ENCODE results near the gene NR5A2.

The NR5A2 gene

DNA sequence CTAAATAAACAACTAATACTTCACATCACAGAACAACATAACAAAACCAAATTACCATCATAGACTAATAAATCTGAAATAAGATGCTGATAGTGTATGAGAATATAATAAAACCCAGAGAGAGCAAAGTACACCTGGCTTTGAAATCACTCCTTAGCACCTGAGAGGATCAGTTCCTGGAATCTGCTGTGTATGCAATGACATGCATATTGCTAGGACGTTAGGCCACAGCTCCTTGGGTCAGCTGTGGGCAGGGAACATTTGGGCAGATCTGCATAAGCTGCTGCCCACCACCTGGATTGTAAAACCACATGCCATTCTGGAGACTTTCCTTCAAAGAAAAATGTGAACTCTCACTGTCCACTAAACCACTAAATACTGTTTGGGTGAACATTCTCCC, 81.1 kb downstream of the NR5A2 start:
- no peak overlapping the region for H3K9ac ChIP-seq
- no peaks in the 10 kb centered on the region for H3K27me3 ChIP-seq
- no peaks in the 10 kb centered on the region for H3K9me3 ChIP-seq
- H3K4me3 ChIP-seq = no peak overlapping the region
- no peaks in the 10 kb centered on the region for H4K20me1 ChIP-seq
- H3K27ac ChIP-seq = no peak overlapping the region
- TF ChIP-seq Cebpa-rat (IDR thresholded peaks at IDR 0.05) = no peak
- no peaks in the 10 kb centered on the region for H3K36me3 ChIP-seq
- no peak overlapping the region for H3K4me2 ChIP-seq
- H3K4me1 ChIP-seq = peaks cover 7% of the 10 kb centered on the region; the same call in 1 of the 2 replicates

DNA sequence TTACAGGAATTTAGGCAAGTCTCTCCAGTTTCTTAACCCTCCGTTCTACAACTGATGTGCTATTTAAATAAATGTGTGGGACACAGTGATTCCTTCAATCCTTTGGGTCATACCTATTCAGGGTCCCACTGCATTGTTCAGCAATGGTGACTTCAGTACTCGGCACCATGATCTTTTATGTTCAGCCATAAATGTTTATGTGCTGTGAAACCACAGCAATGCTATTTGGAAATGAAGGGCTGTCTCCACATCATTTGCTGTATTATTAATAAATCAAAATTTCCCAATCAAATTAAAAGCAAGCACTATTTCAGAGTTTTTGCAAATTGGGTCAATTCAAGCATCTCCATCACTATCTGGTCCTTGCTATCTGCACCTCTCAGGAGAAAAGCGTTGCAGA, 84.8 kb downstream of the NR5A2 start:
- no peak for TF ChIP-seq Cebpa-rat (IDR thresholded peaks at IDR 0.05)

DNA sequence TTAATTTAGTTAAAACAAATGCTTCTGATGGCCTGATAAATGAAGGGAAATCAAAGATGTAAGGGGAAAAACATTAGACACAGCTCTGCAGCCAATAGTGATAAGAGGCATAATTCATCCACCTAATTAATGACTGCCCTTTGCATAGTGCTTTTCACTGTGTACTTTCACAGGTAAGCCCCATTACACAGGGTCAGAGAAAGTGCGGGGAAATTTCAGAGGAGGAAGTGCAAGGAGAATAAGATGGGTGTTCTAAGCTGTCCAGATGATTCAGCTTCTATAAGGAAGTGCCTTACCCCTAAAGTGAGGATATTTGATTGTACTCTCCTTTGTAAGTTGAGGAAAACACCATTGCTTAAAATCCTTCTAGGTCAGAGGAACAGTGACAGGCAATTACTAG, 88.0 kb downstream of the NR5A2 start:
- Histone ChIP-seq H3K27ac (no peak overlapping the region), H3K27me3 (no peaks in the 10 kb centered on the region), H3K9ac (no peak overlapping the region), H3K36me3 (no peaks in the 10 kb centered on the region), H3K4me2 (no peak overlapping the region), H3K9me3 (no peaks in the 10 kb centered on the region), H4K20me1 (no peaks in the 10 kb centered on the region), H3K4me1 (no peaks in the 10 kb centered on the region), H3K4me3 (no peak overlapping the region)
- TF ChIP-seq Cebpa-rat (IDR thresholded peaks at IDR 0.05) = no peak

More for the DNA sequence above, 84.8 kb downstream of the NR5A2 start:
- Histone ChIP-seq H3K4me3 (no peak overlapping the region), H3K27ac (no peak overlapping the region), H3K36me3 (no peaks in the 10 kb centered on the region), H4K20me1 (no peaks in the 10 kb centered on the region), H3K9ac (no peak overlapping the region), H3K27me3 (no peaks in the 10 kb centered on the region), H3K4me1 (peaks cover 7% of the 10 kb centered on the region; the same call in 1 of the 2 replicates), H3K9me3 (no peaks in the 10 kb centered on the region), H3K4me2 (no peak overlapping the region)

DNA sequence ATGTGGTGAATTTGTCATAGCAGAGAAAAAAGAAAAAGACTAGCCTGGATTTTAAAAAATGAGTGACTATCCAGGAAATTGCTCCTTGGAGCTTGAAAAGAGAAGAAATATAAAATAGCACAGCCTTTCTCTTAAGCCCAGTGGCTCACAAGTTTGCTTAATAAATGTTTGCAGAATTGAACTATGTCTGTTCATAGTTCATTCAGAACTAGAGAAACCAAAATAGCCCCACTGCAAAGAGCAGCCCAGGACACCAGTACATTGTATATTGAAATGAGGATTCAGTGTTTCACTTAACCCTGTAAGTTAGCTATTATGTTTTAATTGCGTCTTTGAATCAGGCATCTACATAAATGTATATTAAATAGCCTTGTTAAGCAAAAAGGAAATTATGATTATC, 88.8 kb downstream of the NR5A2 start:
- H3K4me3 ChIP-seq = no peak overlapping the region
- H3K27me3 ChIP-seq = no peaks in the 10 kb centered on the region
- H4K20me1 ChIP-seq = no peaks in the 10 kb centered on the region
- H3K4me1 ChIP-seq = no peaks in the 10 kb centered on the region
- H3K4me2 ChIP-seq = no peak overlapping the region
- H3K9me3 ChIP-seq = no peaks in the 10 kb centered on the region
- no peak overlapping the region for H3K9ac ChIP-seq
- TF ChIP-seq Cebpa-rat (IDR thresholded peaks at IDR 0.05) = no peak
- no peaks in the 10 kb centered on the region for H3K36me3 ChIP-seq
- no peak overlapping the region for H3K27ac ChIP-seq

DNA sequence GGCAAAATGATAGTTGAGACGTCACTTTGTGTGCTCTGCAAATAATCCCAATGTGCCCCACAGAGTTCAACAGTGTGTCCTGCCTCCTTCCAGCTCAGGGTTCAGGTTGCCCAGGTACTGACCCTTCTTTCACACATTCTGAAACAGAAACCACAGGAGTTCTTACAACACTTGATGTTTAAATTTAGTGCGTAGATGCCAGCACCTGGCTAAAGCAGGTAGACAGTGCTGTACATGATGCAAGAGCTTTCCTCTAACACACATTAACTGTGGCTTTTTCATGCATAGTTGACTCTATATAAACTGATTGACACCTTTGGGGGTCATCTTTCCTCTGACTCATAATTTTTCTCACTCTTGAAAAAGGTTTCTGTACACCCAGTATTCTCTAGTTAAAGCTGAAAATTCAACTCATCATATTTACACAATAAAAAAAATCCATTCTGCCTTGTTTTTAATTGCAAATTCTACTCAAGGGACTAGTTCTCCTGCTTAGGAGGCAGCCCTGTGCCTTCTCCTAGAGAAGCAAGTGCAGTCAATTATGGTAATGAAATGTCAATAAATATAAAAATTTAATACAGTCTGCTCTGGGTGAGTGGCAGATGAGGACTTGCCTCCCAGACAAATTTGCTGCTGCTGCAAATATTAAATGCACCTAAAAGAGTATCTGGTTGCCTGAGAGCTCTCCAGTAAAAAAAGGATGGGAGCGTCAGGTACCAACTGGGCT, 91.4 kb downstream of the NR5A2 start:
- Histone ChIP-seq H3K9me3 (no peaks in the 10 kb centered on the region), H3K4me1 (no peaks in the 10 kb centered on the region), H3K27me3 (no peaks in the 10 kb centered on the region), H3K27ac (no peak overlapping the region), H3K9ac (no peak overlapping the region), H3K36me3 (no peaks in the 10 kb centered on the region), H3K4me3 (no peak overlapping the region), H3K4me2 (no peak overlapping the region), H4K20me1 (no peaks in the 10 kb centered on the region)
- TF ChIP-seq Cebpa-rat (IDR thresholded peaks at IDR 0.05) = no peak

DNA sequence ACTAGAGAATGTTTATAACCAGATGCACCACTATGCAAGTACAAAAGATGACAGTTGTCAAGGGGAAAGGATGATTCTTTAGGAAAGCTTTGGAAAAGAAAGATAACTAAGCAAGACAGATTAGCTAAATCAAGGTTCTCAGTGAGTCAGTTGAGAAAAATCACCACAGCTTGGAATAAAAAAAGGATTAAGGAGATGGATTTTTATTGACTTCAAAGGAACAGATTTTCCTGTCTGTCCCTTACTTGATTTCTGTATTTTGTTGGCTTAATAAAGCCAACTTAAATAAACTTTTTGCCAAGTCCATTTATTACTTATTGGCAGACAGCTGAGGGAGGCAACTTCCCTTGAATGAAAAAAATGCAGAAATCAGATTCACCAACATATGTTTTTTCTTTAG, 93.9 kb downstream of the NR5A2 start:
- Histone ChIP-seq H3K4me3 (no peak overlapping the region), H3K9ac (no peak overlapping the region), H3K4me2 (no peak overlapping the region), H3K4me1 (no peaks in the 10 kb centered on the region), H3K36me3 (no peaks in the 10 kb centered on the region), H4K20me1 (no peaks in the 10 kb centered on the region), H3K27me3 (no peaks in the 10 kb centered on the region), H3K27ac (no peak overlapping the region), H3K9me3 (no peaks in the 10 kb centered on the region)
- TF ChIP-seq Cebpa-rat (IDR thresholded peaks at IDR 0.05) = no peak

DNA sequence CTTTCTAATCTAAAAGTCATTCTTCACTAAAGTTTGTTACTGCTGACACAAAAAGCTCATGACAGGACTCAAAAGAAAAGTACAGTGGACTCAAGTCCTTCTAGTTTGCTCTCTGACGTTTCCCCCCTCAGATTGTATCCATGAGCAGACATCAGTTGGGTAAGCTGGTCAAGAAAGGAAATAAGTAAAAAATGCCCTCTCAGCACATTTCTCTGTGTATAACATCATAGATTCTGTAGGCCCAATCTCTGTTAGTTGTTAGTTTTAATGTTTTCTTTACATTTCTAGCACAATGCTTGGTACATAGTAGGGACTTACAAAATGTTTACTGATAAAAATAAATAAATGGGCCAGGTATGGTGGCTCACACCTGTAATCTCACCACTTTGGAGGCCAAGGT, 96.8 kb downstream of the NR5A2 start:
- no peaks in the 10 kb centered on the region for H4K20me1 ChIP-seq
- no peak overlapping the region for H3K4me3 ChIP-seq
- H3K4me1 ChIP-seq = peaks cover 3% of the 10 kb centered on the region
- H3K9ac ChIP-seq = no peak overlapping the region
- H3K9me3 ChIP-seq = no peaks in the 10 kb centered on the region
- H3K4me2 ChIP-seq = no peak overlapping the region
- H3K27ac ChIP-seq = no peak overlapping the region
- TF ChIP-seq Cebpa-rat (IDR thresholded peaks at IDR 0.05) = no peak
- no peaks in the 10 kb centered on the region for H3K36me3 ChIP-seq
- no peaks in the 10 kb centered on the region for H3K27me3 ChIP-seq

DNA sequence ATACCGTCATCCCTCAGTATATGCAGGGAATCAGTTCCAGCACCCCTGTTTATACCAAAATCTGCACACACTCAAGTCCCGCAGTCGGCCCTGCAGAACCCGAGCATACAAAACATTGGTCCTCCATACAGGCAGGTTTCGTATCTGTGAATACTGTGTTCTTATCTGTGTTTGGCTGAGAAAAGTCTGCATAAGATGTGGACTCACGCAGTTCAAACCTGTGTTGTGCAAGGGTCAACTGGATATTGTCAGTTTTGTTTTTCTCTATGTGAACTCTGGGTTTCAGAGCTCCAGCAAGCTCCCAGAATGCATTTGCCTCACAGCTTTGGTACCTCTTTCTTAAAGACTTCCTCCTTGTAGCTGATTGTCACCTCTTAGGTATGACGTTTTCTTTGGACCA, 100.6 kb downstream of the NR5A2 start:
- no peak overlapping the region for H3K4me2 ChIP-seq
- no peaks in the 10 kb centered on the region for H3K9me3 ChIP-seq
- H3K4me1 ChIP-seq = peaks cover 15% of the 10 kb centered on the region
- TF ChIP-seq Cebpa-rat (IDR thresholded peaks at IDR 0.05) = no peak
- no peak overlapping the region for H3K27ac ChIP-seq
- H3K9ac ChIP-seq = no peak overlapping the region
- no peaks in the 10 kb centered on the region for H3K36me3 ChIP-seq
- H4K20me1 ChIP-seq = no peaks in the 10 kb centered on the region
- H3K27me3 ChIP-seq = no peaks in the 10 kb centered on the region
- H3K4me3 ChIP-seq = no peak overlapping the region

DNA sequence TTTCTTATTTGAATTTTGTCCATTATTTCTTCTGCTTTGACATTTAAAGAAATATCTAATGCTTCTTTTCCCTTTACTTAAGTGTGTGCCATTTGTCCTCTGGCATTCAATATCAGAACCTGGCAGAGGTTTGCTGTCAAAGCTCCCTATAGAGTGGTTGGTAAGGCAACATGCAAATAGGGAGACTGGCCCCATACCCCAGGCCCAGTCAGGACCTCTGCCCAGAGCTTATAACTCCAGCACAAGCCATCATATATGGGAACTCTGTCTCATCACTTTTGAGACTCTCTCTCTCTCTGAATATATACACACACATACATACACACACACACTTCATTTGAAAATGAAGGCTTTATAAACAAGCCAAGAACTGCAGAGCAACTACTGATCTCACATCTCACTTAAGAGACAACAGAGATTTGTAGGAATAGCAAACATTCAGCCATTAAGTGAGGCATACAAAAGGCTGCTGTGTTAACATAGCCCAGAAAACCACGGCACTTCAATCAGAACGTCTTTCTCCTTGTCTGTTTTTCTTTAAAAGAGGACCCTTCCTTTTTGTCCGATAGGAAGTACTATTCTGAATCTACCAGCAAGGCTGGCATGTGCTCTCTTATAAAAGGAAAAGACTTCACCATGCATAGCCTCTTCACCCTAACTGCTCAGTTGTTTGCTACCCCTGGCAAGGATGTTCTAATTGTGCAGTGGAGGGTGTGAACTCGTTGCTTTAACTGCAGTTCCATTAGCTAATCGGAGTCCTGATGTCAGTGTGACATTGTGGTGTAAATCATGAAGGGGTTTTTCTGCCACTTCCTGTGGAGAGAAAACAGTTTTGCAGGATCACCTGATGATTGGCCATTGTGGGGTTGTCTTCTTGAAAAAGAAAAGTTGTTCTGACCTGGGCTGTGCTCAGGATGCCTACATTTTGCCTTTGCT, 101.7 kb downstream of the NR5A2 start:
- H3K27me3 ChIP-seq = no peaks in the 10 kb centered on the region
- H3K4me3 ChIP-seq = no peak overlapping the region
- no peak overlapping the region for H3K27ac ChIP-seq
- no peak overlapping the region for H3K9ac ChIP-seq
- peaks cover 15% of the 10 kb centered on the region for H3K4me1 ChIP-seq
- TF ChIP-seq Cebpa-rat (IDR thresholded peaks at IDR 0.05) = no peak
- no peaks in the 10 kb centered on the region for H3K9me3 ChIP-seq
- H3K36me3 ChIP-seq = no peaks in the 10 kb centered on the region
- no peak overlapping the region for H3K4me2 ChIP-seq
- no peaks in the 10 kb centered on the region for H4K20me1 ChIP-seq

DNA sequence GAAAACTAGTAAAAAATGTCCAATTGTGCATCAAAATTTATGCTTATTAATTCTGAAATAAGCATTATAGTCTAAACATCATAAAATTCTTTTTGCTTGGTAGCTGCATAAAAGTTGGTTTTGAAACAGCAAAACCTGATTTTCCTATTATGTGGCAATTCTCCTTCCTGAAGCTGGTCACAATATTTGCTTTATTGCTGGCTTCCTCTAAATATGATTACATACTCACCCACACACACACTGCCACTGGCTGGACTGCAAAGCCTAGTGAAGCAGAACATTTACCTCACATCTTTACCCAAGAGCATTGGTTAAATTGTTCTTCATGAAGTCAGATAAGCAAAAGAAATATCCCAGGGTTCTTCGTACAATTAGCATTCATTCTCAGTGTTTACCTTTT, 103.0 kb downstream of the NR5A2 start:
- no peak for TF ChIP-seq Cebpa-rat (IDR thresholded peaks at IDR 0.05)
- Histone ChIP-seq H3K27ac (no peak overlapping the region), H3K27me3 (no peaks in the 10 kb centered on the region), H3K36me3 (no peaks in the 10 kb centered on the region), H3K4me3 (no peak overlapping the region), H3K9ac (no peak overlapping the region), H3K4me1 (peaks cover 15% of the 10 kb centered on the region), H3K4me2 (no peak overlapping the region), H4K20me1 (no peaks in the 10 kb centered on the region), H3K9me3 (no peaks in the 10 kb centered on the region)

Measured in BLaER1 (cell line).